Natural killer cell treated with Interleukin-12 subunit alpha and Interleukin-12 subunit beta and Interleukin-15 and Interleukin-18, amount 100 ng/mL, for 72 hours (primary cell): Measurements from ENCODE around the gene LCN15. TPM values are rescaled to one million over a fixed set of nuclear protein-coding genes. Genes with fewer than 3 reads are reported as not detected.
A peak's percentile ranks its signal among the peaks of the same experiment; 100 is the strongest.
"Not testable (repeated sequence)": the region's sequence is repeated elsewhere in the genome, so short reads cannot be mapped to it uniquely, and the experiment has no call there.

ENCODE experiments used
- ATAC-seq, 2 donors: fragments of 150-1000 bp; cut with Tn5 transposase in 1 of 2; sonication (Bioruptor Pico), chemical (Tn5 transposase) in 1 of 2; 2 replicates each; pipeline ENCODE4 v1.10.0; 2021
- DNase-seq: peaks from one replicate; pipeline ENCODE4 v3.0.0; 2022; ENCODE audit warnings: low spot score
- H3K27ac Mint-ChIP-seq, 2 donors: 1 replicate in 1 of 2; 2 replicates in 1 of 2; pipeline ENCODE4 v1.8.0; 2022; ENCODE audit warnings: mixed read lengths in 2 of 2, mild to moderate bottlenecking in 1 of 2, moderate library complexity in 1 of 2
- H3K27me3 Mint-ChIP-seq, 2 donors: 1 replicate in 1 of 2; 2 replicates in 1 of 2; pipeline ENCODE4 v1.8.0; 2022; ENCODE audit warnings: mixed read lengths in 2 of 2
- H3K36me3 Mint-ChIP-seq: one replicate; pipeline ENCODE4 v1.8.0; 2022; ENCODE audit warnings: mixed read lengths
- H3K4me1 Mint-ChIP-seq, 2 donors: 1 replicate in 1 of 2; 2 replicates in 1 of 2; pipeline ENCODE4 v1.8.0; 2022; ENCODE audit warnings: low read depth in 2 of 2, mixed read lengths in 2 of 2, mild to moderate bottlenecking in 1 of 2
- H3K4me3 Mint-ChIP-seq: one replicate; pipeline ENCODE4 v1.8.0; 2022; ENCODE audit warnings: mixed read lengths
- H3K9me3 Mint-ChIP-seq: 2 replicates; pipeline ENCODE4 v1.8.0; 2022; ENCODE audit warnings: mixed read lengths
- total RNA-seq, 2 donors: library from RNA; stranded (reverse); gene quantifications; one replicate each; pipeline ENCODE4 v1.2.3, GENCODE V29; 2022

LCN15 gene
- total RNA-seq, 2 donors from 2014 or later: not detected

- no peak overlapping the region for H3K27ac Mint-ChIP-seq
- ATAC-seq (no peak), DNase-seq (no peak)
- no peaks in the 10 kb centered on the region for H3K9me3 Mint-ChIP-seq
- peaks cover 0 to 10% of the 10 kb centered on the region in 2 donors for H3K27me3 Mint-ChIP-seq
- no peaks in the 10 kb centered on the region for H3K36me3 Mint-ChIP-seq
- H3K4me1 Mint-ChIP-seq: peaks cover 0 to 3% of the 10 kb centered on the region in 2 donors
- H3K4me3 Mint-ChIP-seq: no peak overlapping the region
Observed at GRCh38 chr9:136718345-136719194, 45.7 kb downstream of the LCN15 start.

- Mint-ChIP-seq H3K4me3 (no peak overlapping the region), H3K36me3 (no peaks in the 10 kb centered on the region), H3K27me3 (peaks cover 0 to 12% of the 10 kb centered on the region in 2 donors), H3K9me3 (no peaks in the 10 kb centered on the region), H3K4me1 (peaks cover 0 to 6% of the 10 kb centered on the region in 2 donors), H3K27ac (no peak overlapping the region)
- DNase-seq: no peak
- no peak for ATAC-seq
Observed at GRCh38 chr9:136717399-136717798, 46.9 kb downstream of the LCN15 start.

- no peaks in the 10 kb centered on the region for H3K9me3 Mint-ChIP-seq
- no peak overlapping the region for H3K27ac Mint-ChIP-seq
- H3K36me3 Mint-ChIP-seq: no peaks in the 10 kb centered on the region
- peaks cover 0 to 6% of the 10 kb centered on the region in 2 donors for H3K4me1 Mint-ChIP-seq
- peaks cover 17 to 23% of the 10 kb centered on the region in 2 donors for H3K27me3 Mint-ChIP-seq
- DNase-seq (no peak), ATAC-seq (no peak)
- no peak overlapping the region for H3K4me3 Mint-ChIP-seq
Observed at GRCh38 chr9:136714893-136715274, 49.4 kb downstream of the LCN15 start.

GRCh38 chr9:136714096-136714892 lies 50.0 kb downstream of the LCN15 start:
- ATAC-seq (no peak), DNase-seq (no peak)
- no peak overlapping the region for H3K4me3 Mint-ChIP-seq
- no peaks in the 10 kb centered on the region for H3K36me3 Mint-ChIP-seq
- peaks cover 17 to 23% of the 10 kb centered on the region in 2 donors for H3K27me3 Mint-ChIP-seq
- peaks cover 0 to 6% of the 10 kb centered on the region in 2 donors for H3K4me1 Mint-ChIP-seq
- no peak overlapping the region for H3K27ac Mint-ChIP-seq
- no peaks in the 10 kb centered on the region for H3K9me3 Mint-ChIP-seq

- H3K27ac Mint-ChIP-seq: no peak overlapping the region
- no peaks in the 10 kb centered on the region for H3K36me3 Mint-ChIP-seq
- no peaks in the 10 kb centered on the region for H3K9me3 Mint-ChIP-seq
- H3K4me3 Mint-ChIP-seq: no peak overlapping the region
- peaks cover 17 to 23% of the 10 kb centered on the region in 2 donors for H3K27me3 Mint-ChIP-seq
- peaks cover 0 to 6% of the 10 kb centered on the region in 2 donors for H3K4me1 Mint-ChIP-seq
- no peak for DNase-seq
- ATAC-seq: no peak
Observed at GRCh38 chr9:136713550-136713949, 50.8 kb downstream of the LCN15 start.

GRCh38 chr9:136712690-136713544 lies 51.4 kb downstream of the LCN15 start:
- Mint-ChIP-seq H3K4me3 (no peak overlapping the region), H3K36me3 (no peaks in the 10 kb centered on the region), H3K4me1 (peaks cover 0 to 6% of the 10 kb centered on the region in 2 donors), H3K27me3 (peaks cover 17 to 26% of the 10 kb centered on the region in 2 donors), H3K27ac (no peak overlapping the region), H3K9me3 (no peaks in the 10 kb centered on the region)
- ATAC-seq (no peak), DNase-seq (no peak)

- no peak for DNase-seq
- H3K27me3 Mint-ChIP-seq: peaks cover 17 to 26% of the 10 kb centered on the region in 2 donors
- ATAC-seq: peak in 1 of 2 donors; percentile 21
- peaks cover 0 to 6% of the 10 kb centered on the region in 2 donors for H3K4me1 Mint-ChIP-seq
- no peaks in the 10 kb centered on the region for H3K9me3 Mint-ChIP-seq
- H3K36me3 Mint-ChIP-seq: no peaks in the 10 kb centered on the region
- H3K4me3 Mint-ChIP-seq: peak within 1 kb of the TSS; percentile 37
- no peak within 1 kb of the TSS for H3K27ac Mint-ChIP-seq
Observed at GRCh38 chr9:136711751-136712689, 52.3 kb downstream of the LCN15 start, which contains the start of gene DIPK1B. Gene DIPK1B, plus strand, starts transcription at chr9:136712572. Its CDS starts 94 bp downstream, at chr9:136712666.

- H3K9me3 Mint-ChIP-seq, H3K36me3 Mint-ChIP-seq, H3K4me1 Mint-ChIP-seq, H3K27ac Mint-ChIP-seq, DNase-seq, ATAC-seq: not testable (repeated sequence)
- Mint-ChIP-seq H3K27me3 (peaks cover 17 to 26% of the 10 kb centered on the region in 2 donors), H3K4me3 (peak overlapping the region; percentile 37)
Observed at GRCh38 chr9:136711219-136711648, 53.1 kb downstream of the LCN15 start.

GRCh38 chr9:136710543-136710942 lies 53.8 kb downstream of the LCN15 start:
- H3K27me3 Mint-ChIP-seq: peaks cover 17 to 27% of the 10 kb centered on the region in 2 donors
- H3K36me3 Mint-ChIP-seq: no peaks in the 10 kb centered on the region
- H3K4me3 Mint-ChIP-seq: no peak overlapping the region
- DNase-seq (no peak), ATAC-seq (no peak)
- no peaks in the 10 kb centered on the region for H3K9me3 Mint-ChIP-seq
- H3K27ac Mint-ChIP-seq: no peak overlapping the region
- peaks cover 0 to 6% of the 10 kb centered on the region in 2 donors for H3K4me1 Mint-ChIP-seq

Other genes with a start within 250 kb of the LCN15 start
- 10 to 100 TPM; 57.3 to 85.0 TPM for gene NOTCH1, start 218.5 kb downstream of the LCN15 start, total RNA-seq
- under 1 TPM; 0.36 to 0.52 TPM for gene EGFL7, start 101.6 kb downstream of the LCN15 start, total RNA-seq
- gene AGPAT2, start 77.1 kb downstream of the LCN15 start, total RNA-seq: 1 to 10 TPM; 6.1 to 8.9 TPM
- gene DIPK1B, start 51.9 kb downstream of the LCN15 start, total RNA-seq: not detected
- under 1 TPM; 0.21 to 0.45 TPM for gene LCN10, start 21.6 kb downstream of the LCN15 start, total RNA-seq
- gene LCN6, start 16.0 kb downstream of the LCN15 start, total RNA-seq: not detected
- gene LCN8, start 6.3 kb downstream of the LCN15 start, total RNA-seq: not detected
- gene TMEM141, start 26.8 kb upstream of the LCN15 start, total RNA-seq: 10 to 100 TPM; 31.9 to 50.5 TPM
- under 1 TPM; 0.38 to 0.45 TPM for gene CCDC183, start 31.8 kb upstream of the LCN15 start, total RNA-seq
- gene RABL6, start 43.4 kb upstream of the LCN15 start, total RNA-seq: 100 to 1,000 TPM in 1 of 2 donors, 10 to 100 TPM in 1; 74.1 to 151 TPM
- gene AJM1, start 78.0 kb upstream of the LCN15 start, total RNA-seq: 10 to 100 TPM in 1 of 2 donors, 1 to 10 TPM in 1; 7.8 to 11.2 TPM
- gene PHPT1, start 84.9 kb upstream of the LCN15 start, total RNA-seq: 100 to 1,000 TPM in 1 of 2 donors, 10 to 100 TPM in 1; 71.5 to 108 TPM
- 10 to 100 TPM; 16.0 to 17.2 TPM for gene MAMDC4, start 87.8 kb upstream of the LCN15 start, total RNA-seq
- gene EDF1, start 101.8 kb upstream of the LCN15 start, total RNA-seq: 100 to 1,000 TPM; 299 to 453 TPM
- 100 to 1,000 TPM in 1 of 2 donors, 10 to 100 TPM in 1; 55.7 to 107 TPM for gene TRAF2, start 122.0 kb upstream of the LCN15 start, total RNA-seq
- gene FBXW5, start 180.2 kb upstream of the LCN15 start, total RNA-seq: 100 to 1,000 TPM; 102 to 155 TPM
- 1 to 10 TPM; 2.4 to 2.5 TPM for gene C8G, start 180.7 kb upstream of the LCN15 start, total RNA-seq
- gene LCN12, start 187.8 kb upstream of the LCN15 start, total RNA-seq: 1 to 10 TPM; 2.0 to 2.2 TPM
- 1 to 10 TPM; 1.7 to 4.4 TPM for gene PTGDS, start 213.0 kb upstream of the LCN15 start, total RNA-seq
- under 1 TPM in 1 of 2 donors, not detected in 1; 0.21 TPM for gene LCNL1, start 218.5 kb upstream of the LCN15 start, total RNA-seq
- 100 to 1,000 TPM in 1 of 2 donors, 10 to 100 TPM in 1; 64.0 to 118 TPM for gene PAXX, start 227.9 kb upstream of the LCN15 start, total RNA-seq
- gene CLIC3, start 232.1 kb upstream of the LCN15 start, total RNA-seq: 10 to 100 TPM in 1 of 2 donors, 1 to 10 TPM in 1; 4.3 to 38.2 TPM